Mucosa of rectum (tissue), 2 donors: ENCODE measurements around the gene SRP19.
"Not testable (repeated sequence)": the region's sequence is repeated elsewhere in the genome, so short reads cannot be mapped to it uniquely, and the experiment has no call there.

Experiments
- H3K27ac ChIP-seq, 2 donors: one replicate each; pipeline ENCODE4 v1.7.0; 2013; ENCODE audit warnings: inconsistent platforms in 2 of 2, low read depth in 2 of 2, low read length in 2 of 2
- H3K27me3 ChIP-seq, 2 donors: one replicate each; pipeline ENCODE4 v1.7.0; 2013; ENCODE audit warnings: low read length in 2 of 2; ENCODE audit not compliant: control insufficient read depth in 2 of 2, insufficient read depth in 2 of 2
- H3K36me3 ChIP-seq, 2 donors: one replicate each; pipeline ENCODE4 v1.7.0; 2013; ENCODE audit warnings: low read length in 2 of 2; ENCODE audit not compliant: control insufficient read depth in 2 of 2, insufficient read depth in 2 of 2
- H3K4me1 ChIP-seq, 2 donors: one replicate each; pipeline ENCODE4 v1.7.0; 2013; ENCODE audit warnings: low read length in 2 of 2, mild to moderate bottlenecking in 1 of 2; ENCODE audit not compliant: control insufficient read depth in 2 of 2, insufficient read depth in 2 of 2
- H3K4me3 ChIP-seq, 2 donors: one replicate each; pipeline ENCODE4 v1.7.0; 2013; ENCODE audit warnings: low read length in 2 of 2
- H3K9ac ChIP-seq, 2 donors: one replicate each; pipeline ENCODE4 v1.7.0; 2013; ENCODE audit warnings: low read length in 2 of 2, low read depth in 1 of 2, mild to moderate bottlenecking in 1 of 2
- H3K9me3 ChIP-seq, 2 donors: one replicate each; pipeline ENCODE4 v1.7.0; 2013; ENCODE audit warnings: low read length in 2 of 2; ENCODE audit not compliant: control insufficient read depth in 2 of 2
- donor health status: healthy.
- donor health status: Normal muscosa, but diverticular disease.

Gene SRP19

GRCh38 chr5:112846556-112846955, 14.5 kb upstream of the SRP19 start:
- Histone ChIP-seq H3K9ac (no peak overlapping the region), H3K4me1 (no peaks in the 10 kb centered on the region), H3K27me3 (no peaks in the 10 kb centered on the region), H3K9me3 (no peaks in the 10 kb centered on the region), H3K4me3 (no peak overlapping the region), H3K27ac (no peak overlapping the region), H3K36me3 (no peaks in the 10 kb centered on the region)

DNA sequence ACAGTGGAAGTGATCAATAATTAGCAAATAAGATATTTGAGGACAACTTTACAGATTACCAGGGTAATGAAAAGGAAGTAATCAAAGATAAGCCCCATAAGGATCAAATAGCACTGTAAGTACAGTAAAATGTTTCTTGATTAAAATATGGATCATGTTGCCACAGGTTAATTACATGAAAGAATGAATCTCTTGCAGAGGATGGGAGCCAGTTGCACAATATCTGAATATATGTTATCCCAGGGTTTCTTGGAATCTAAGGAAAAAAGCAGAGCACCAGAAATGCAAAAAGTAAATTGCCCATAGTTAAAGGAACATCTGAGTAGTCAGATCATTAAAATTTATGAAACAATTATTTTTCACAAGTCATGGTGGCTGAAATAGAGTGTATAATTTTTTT, 13.8 kb upstream of the SRP19 start:
- no peak overlapping the region for H3K9ac ChIP-seq
- H3K27me3 ChIP-seq, result no peaks in the 10 kb centered on the region
- H3K9me3 ChIP-seq, result no peaks in the 10 kb centered on the region
- H3K27ac ChIP-seq, result no peak overlapping the region
- no peaks in the 10 kb centered on the region for H3K36me3 ChIP-seq
- no peak overlapping the region for H3K4me3 ChIP-seq
- no peaks in the 10 kb centered on the region for H3K4me1 ChIP-seq

- H3K27ac ChIP-seq, result no peak overlapping the region
Measured at GRCh38 chr5:112848116-112848811, 12.8 kb upstream of the SRP19 start.

DNA sequence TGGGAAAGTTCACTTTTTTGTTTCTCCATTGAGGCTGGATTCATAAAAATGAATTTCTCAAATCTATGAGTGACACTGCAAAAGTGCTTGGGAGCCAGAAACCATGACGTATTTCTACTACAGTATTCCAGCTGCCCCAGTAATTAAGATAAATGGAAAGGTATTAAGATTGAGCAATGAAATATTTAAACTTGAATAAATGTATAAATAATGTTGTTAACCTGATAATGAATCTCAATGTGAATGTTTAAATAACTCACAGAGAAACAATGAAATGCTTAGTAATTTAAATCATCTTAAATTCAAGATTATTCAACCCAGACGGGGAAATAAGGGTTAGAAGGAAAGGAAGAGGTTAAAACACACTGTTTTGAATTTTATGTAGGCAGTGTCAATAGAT, 11.2 kb upstream of the SRP19 start:
- Histone ChIP-seq H3K4me1 (no peaks in the 10 kb centered on the region), H3K36me3 (no peaks in the 10 kb centered on the region), H3K27ac (no peak overlapping the region), H3K9me3 (peaks cover 0 to 2% of the 10 kb centered on the region in 2 donors), H3K4me3 (no peak overlapping the region), H3K27me3 (peaks cover 2 to 4% of the 10 kb centered on the region in 2 donors), H3K9ac (no peak overlapping the region)

More at GRCh38 chr5:112848116-112848811, 12.8 kb upstream of the SRP19 start:
- no peaks in the 10 kb centered on the region for H3K9me3 ChIP-seq
- no peak overlapping the region for H3K9ac ChIP-seq
- no peaks in the 10 kb centered on the region for H3K27me3 ChIP-seq
- H3K4me3 ChIP-seq, result no peak overlapping the region
- no peaks in the 10 kb centered on the region for H3K4me1 ChIP-seq
- no peaks in the 10 kb centered on the region for H3K36me3 ChIP-seq

DNA sequence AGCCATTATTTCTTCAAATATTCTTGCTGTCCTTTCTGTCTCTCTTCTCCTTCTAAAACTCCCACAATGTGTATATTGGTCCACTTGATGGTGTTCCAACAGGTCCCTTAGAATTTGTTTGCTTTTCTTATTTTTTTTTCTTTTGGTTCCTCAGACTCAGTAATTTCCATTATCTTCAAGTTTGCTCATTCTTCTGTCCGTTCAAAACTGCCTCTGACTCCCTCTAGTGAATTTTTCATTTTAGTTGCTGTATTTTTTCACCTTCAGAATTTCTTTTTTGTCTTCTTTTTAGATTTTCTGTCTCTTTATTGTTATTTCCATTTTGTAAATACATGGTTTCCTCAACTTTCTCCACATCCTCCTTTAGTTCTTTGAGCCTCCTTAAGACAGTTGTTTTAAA, 6.4 kb upstream of the SRP19 start:
- H3K9me3 ChIP-seq, result peaks cover 0 to 2% of the 10 kb centered on the region in 2 donors
- H3K27ac ChIP-seq, result no peak overlapping the region
- H3K27me3 ChIP-seq, result peaks cover 2 to 4% of the 10 kb centered on the region in 2 donors
- no peak overlapping the region for H3K9ac ChIP-seq
- H3K4me1 ChIP-seq, result no peaks in the 10 kb centered on the region
- no peaks in the 10 kb centered on the region for H3K36me3 ChIP-seq
- H3K4me3 ChIP-seq, result no peak overlapping the region

DNA sequence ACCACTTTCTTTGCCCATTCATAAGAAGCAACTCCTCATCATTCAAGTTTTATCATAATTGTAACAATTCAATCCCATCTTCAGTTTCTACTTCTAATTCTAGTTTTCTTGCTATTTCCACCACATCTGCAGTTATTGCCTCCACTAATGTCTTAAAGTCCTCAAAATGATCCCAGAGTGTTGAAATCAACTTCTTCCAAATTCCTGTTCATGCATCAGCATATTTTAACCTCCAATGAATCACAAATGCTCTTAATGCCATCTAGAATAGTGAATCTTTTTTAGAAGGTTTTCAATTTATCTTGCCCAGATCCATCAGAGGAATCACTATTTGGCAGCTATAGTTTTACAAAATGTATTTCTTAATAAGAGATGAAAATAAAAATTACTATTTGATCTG, 3.2 kb upstream of the SRP19 start:
- H3K9ac ChIP-seq, result no peak overlapping the region
- H3K4me1 ChIP-seq, result peaks cover 9 to 15% of the 10 kb centered on the region in 2 donors
- peaks cover 0 to 2% of the 10 kb centered on the region in 2 donors for H3K9me3 ChIP-seq
- peaks cover 2 to 4% of the 10 kb centered on the region in 2 donors for H3K27me3 ChIP-seq
- no peak overlapping the region for H3K27ac ChIP-seq
- no peak overlapping the region for H3K4me3 ChIP-seq
- peaks cover 3 to 4% of the 10 kb centered on the region in 2 donors for H3K36me3 ChIP-seq

GRCh38 chr5:112860571-112860928, 537 bp upstream of the SRP19 start:
- H3K4me3 ChIP-seq, result peak overlapping the region; percentile 84 to 99
- peaks cover 12 to 17% of the 10 kb centered on the region in 2 donors for H3K36me3 ChIP-seq
- not testable (repeated sequence) for H3K27me3 ChIP-seq, H3K9me3 ChIP-seq
- peak overlapping the region; percentile 80 to 90 for H3K9ac ChIP-seq
- H3K27ac ChIP-seq, result peak overlapping the region; percentile 60 to 75
- H3K4me1 ChIP-seq, result peaks cover 9 to 19% of the 10 kb centered on the region in 2 donors

DNA sequence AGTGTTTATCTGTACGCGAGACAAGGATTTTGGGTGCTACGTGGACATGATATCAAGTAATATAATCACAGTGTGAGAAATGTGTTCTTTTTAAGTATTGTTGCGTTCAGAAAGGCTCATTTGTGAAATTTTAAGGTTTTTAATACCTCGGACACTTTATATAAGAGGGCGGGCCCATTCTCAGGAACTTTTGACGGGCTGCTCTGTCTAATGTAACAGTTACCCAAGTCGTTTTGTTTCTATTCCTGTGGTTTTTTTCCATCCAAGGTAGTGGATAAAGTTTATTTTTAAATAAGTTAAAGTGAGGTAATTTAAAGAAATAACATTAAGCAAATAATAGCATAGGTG, 525 bp downstream of the SRP19 start:
- peak overlapping the region; percentile 84 to 99 for H3K4me3 ChIP-seq
- peak overlapping the region; percentile 57 to 75 for H3K27ac ChIP-seq
- no peaks in the 10 kb centered on the region for H3K27me3 ChIP-seq
- H3K9me3 ChIP-seq, result no peaks in the 10 kb centered on the region
- peaks cover 17 to 22% of the 10 kb centered on the region in 2 donors for H3K36me3 ChIP-seq
- H3K9ac ChIP-seq, result peak overlapping the region; percentile 80 to 90
- peaks cover 9 to 19% of the 10 kb centered on the region in 2 donors for H3K4me1 ChIP-seq

DNA sequence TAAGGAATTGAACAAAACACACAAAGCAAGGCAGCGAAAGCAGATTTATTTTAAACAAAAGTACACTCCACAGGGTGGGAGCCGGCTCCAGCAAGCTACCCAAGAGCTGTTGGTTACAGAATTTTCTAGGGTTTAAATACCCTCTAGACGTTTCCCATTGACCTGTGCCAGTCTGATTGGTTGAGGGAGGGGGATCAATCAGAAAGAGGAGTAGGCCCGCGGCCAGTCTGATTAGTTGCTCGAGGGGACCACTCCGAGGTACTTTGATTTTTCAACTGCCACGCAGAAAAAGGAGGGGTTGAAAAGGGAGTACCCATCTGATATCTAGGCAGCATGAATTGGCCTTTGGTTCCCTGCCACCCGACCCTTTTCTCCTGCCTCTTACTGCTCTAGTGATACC, 998 bp downstream of the SRP19 start:
- Histone ChIP-seq H3K4me1 (peaks cover 9 to 19% of the 10 kb centered on the region in 2 donors), H3K36me3 (peaks cover 21 to 25% of the 10 kb centered on the region in 2 donors), H3K9ac (peak overlapping the region; percentile 80 to 90), H3K4me3 (peak overlapping the region; percentile 84 to 99), H3K9me3 (no peaks in the 10 kb centered on the region), H3K27ac (no peak overlapping the region), H3K27me3 (no peaks in the 10 kb centered on the region)

DNA sequence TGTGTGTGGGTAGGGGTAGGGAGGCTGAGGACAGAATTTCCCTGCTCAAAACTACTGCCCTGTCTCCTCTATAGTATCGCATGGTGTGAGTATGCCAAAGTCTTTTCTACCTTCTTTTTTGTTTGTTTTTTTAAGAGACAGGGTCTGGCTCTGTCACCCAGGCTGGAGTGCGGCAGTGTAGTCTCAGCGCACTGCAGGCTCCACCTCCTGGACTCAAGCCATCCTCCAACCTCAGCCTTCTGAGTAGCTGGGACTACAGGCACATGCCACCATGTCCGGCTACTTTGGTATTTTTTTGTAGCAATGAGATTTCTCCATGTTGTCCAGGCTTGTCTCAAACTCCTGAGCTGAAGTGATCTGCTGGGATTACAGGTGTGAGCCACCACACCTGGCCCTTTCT, 2.5 kb downstream of the SRP19 start:
- H3K4me1 ChIP-seq, result peaks cover 9 to 19% of the 10 kb centered on the region in 2 donors
- no peak overlapping the region for H3K9ac ChIP-seq
- peaks cover 30 to 36% of the 10 kb centered on the region in 2 donors for H3K36me3 ChIP-seq
- H3K9me3 ChIP-seq, result no peaks in the 10 kb centered on the region
- no peak overlapping the region for H3K4me3 ChIP-seq
- no peaks in the 10 kb centered on the region for H3K27me3 ChIP-seq
- no peak overlapping the region for H3K27ac ChIP-seq
